T-helper 22 cell (primary cell): Measurements from ENCODE around the gene RPL5.

Experiments
- DNase-seq: peaks from one replicate; pipeline ENCODE4 v3.0.0-alpha.2; 2020; ENCODE audit warnings: low read depth

Gene RPL5

DNA sequence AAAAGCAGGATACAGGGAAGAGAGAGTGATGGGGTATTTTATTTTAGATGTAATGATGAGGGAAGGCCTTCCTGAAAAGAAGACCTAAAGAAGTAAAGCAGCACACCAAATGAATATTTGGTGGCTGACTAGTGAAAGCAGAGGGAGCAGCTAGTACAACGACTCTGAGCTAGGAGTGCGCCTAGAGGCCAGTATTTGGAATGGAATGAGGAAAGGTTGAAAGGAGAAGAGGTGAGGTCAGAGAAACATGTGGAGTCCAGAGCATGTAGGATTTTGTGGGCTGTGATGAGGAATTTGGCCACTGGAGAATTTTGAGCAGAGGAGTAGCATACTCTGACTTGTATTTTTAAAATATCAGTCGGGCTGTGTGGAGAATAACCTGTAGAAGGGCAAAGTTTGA lies 11.8 kb upstream of the RPL5 start:
- no peak for DNase-seq

DNA sequence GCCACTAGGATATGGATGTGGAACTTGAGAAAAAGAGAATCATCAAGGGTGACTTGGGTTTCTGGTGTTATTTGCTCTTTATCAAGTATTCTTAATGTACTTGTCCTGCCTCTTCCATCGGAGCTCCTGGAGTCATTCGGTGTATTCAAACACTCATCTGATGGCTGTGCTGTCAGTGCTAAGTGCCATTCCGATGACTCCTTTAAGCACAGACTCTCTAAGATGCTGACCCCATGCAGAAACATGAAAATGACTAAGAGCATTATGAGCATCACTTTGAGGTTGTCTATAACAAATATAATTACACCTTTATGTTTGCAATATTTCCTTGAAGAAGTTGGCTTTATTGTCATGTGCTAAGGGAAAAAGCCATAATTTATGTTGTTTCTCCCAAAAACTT lies 11.3 kb upstream of the RPL5 start:
- no peak for DNase-seq

DNA sequence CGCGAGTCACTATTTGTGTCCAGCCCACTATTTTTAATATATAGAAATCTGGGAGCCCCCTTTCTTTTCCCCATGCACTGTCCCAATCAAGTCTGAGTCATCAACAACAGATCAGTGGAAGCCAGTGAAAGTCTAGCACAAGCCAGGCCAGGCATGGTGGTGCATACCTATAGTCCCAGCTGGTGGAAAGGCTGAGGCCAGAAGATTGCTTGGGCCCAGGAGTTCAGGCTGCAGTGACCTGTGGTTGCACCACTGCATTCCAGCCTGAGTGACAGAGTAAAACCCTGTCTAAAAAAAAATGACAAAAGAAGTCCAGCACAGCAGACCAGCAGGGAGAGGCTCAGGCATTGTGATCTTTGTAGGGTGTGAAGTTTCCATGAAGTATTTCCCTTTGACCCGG lies 9.0 kb upstream of the RPL5 start:
- DNase-seq: no peak

DNA sequence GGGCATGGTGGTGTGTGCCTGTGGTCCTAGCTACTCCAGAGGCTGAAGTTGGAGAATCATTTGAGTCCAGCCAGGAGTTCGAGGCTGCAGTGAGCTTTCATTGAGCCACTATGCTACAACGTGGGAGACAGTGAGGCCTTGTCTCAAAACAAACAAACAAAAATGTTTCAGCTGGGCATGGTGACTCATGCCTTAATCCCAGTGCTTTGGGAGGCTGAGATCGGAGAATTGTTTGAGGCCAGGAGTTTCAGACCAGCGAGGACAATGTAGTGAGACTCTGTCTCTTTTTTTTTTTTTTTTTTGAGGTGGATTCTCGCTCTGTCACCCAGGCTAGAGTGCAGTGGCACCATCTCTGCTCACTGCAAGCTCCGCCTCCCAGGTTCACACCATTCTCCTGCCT lies 5.0 kb upstream of the RPL5 start:
- no peak for DNase-seq

DNA sequence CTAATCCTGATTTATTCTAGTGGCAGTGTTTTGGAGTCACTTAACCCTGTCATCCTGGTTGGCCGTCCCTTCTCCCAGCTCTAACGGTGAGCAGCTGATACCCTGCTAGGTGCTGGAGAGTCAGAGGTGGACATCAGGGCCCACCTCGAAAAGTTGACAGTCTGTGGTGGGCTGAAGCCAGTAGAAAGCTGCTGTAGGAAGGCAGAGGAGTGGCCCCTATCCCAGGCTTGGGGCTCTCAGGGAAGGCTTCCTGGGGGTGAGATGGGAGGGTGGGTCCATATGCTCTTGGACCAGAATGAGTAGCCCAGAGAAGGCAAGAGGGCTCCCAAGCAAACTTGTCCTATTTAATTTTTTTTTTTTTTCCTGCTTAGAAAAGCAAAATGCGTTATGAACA lies 475 bp upstream of the RPL5 start:
- no peak for DNase-seq

DNA sequence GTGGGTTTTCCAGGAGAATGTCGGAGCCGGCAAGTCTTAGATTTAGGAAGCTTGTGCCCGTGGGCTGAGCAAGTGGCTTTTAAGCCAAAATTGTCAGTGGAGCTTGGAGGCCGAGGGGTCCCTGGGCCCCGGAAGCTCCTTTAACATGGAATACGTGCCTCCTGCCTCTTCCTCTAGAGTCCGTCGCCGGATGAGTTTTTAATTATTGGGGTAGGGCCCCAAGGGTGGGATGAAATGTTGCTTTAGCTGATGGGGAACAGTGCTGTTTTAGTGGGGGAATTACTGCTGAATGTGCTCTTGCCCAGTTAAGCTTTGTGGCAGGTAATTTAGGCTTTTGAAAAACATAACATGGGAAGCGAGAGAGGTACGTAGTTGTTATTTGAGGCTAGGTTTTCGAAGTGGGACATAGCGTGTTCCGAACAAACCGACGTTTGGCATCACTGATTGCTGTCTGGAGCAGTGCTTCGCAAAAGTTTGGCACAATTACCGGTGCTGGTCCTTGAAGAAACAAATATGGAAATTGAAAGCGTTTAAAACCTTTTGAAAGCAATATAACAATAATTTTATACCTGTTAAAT lies 786 bp downstream of the RPL5 start:
- no peak for DNase-seq

DNA sequence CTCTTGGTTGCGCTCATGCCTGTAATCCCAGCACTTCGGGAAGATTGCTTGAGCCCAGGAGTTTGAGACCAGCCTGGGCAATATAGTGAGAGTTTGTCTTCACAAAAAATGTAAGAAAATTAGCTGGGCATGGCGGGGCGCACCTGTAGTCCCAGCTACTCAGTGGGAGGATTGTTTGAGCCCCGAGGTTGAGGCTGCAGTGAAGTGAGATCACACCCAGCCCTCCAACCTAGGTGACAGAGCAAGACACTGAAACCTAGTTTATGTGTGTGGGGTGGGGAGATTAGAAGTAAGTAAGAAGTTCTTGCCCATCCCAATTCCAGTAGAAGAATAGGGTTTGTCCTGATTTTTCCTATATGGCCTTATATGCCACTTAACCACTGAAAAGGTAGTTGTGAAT lies 2.0 kb downstream of the RPL5 start:
- no peak for DNase-seq

DNA sequence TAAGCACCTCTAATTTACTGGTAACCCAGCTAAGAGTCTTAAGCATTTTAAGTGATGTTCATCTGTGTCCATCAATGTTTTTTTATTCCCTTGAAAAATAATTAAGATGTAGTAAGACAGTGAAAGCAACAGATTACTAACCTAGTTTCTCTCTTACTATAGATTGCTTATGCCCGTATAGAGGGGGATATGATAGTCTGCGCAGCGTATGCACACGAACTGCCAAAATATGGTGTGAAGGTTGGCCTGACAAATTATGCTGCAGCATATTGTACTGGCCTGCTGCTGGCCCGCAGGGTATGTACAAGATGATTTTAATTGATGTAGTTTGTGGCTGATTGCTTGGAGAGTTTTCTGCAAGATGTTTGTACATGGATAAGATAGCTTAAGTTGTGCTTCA lies 2.8 kb downstream of the RPL5 start:
- DNase-seq: no peak

DNA sequence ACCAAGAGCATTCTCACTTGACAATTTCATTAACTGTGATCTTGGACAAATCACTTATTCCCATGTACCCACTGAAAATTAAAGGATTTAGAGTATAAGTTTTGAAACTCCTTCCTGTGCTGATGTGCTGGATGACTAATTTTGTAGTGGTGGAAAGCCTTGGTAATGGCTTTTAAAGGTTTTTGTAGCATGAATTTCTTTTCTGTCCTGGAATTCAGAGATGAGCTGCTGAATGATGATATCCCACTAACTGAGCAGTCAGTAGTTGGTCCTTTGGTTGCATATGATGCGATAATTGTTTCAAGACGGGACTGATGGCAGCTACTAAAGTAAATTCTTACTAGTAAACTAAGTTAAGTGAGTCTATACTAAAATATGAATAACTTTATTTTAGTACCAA lies 5.2 kb downstream of the RPL5 start:
- no peak for DNase-seq

DNA sequence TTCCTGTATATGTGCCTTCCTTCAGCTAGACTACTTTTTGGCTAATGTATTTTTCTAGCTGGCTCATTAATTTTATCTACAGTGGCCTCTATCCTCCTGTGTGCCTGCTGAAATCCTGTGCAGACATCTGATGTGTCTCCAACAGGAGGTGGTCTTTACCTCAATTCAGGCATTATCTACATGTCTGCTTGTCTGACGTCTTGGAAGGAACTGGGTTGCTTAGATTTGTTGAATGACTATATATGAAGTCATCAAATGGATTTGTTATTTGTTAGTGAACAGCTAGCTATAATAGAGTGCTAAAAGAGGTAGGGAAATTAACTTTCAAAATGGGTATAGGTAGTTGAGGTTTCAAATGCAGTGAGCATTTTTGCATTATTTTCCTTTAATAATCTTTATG lies 6.7 kb downstream of the RPL5 start:
- DNase-seq: no peak

DNA sequence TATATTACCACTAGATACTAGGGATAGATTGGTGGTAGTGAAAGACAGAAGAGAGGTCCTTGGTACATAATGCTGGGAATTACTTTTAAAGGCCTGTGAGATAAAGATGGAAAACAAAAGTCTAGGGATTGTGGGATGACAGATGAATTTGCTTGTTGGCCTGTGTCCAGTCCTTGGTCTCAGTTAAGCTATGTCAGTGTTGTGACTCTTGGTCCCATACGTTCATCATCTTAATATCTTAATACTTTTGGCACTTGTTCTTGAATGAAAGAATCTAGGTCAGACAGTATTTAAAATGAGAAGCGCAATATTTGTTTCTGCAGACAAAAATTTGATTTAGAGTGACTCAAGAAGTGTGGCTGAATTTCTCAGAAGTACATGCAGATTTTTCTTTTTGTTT lies 7.6 kb downstream of the RPL5 start:
- DNase-seq: no peak

DNA sequence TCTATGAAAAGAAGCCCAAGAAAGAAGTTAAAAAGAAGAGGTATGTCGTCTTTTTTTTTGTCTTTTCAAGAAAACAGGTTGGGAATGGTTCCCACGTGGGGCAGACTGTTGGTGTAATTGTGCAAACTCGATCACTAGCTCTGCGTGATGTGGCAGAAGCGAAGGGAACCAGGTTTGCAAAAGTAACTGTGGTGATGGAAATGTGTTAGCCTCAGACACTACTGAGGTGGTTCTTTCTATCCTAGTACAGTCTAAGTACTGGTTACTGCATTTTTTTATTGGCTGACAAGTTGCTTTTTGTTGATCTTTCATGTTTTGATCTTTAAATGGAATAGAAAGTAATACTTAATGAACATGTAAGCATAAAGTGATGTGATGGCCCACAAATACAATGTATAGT lies 8.8 kb downstream of the RPL5 start:
- no peak for DNase-seq

DNA sequence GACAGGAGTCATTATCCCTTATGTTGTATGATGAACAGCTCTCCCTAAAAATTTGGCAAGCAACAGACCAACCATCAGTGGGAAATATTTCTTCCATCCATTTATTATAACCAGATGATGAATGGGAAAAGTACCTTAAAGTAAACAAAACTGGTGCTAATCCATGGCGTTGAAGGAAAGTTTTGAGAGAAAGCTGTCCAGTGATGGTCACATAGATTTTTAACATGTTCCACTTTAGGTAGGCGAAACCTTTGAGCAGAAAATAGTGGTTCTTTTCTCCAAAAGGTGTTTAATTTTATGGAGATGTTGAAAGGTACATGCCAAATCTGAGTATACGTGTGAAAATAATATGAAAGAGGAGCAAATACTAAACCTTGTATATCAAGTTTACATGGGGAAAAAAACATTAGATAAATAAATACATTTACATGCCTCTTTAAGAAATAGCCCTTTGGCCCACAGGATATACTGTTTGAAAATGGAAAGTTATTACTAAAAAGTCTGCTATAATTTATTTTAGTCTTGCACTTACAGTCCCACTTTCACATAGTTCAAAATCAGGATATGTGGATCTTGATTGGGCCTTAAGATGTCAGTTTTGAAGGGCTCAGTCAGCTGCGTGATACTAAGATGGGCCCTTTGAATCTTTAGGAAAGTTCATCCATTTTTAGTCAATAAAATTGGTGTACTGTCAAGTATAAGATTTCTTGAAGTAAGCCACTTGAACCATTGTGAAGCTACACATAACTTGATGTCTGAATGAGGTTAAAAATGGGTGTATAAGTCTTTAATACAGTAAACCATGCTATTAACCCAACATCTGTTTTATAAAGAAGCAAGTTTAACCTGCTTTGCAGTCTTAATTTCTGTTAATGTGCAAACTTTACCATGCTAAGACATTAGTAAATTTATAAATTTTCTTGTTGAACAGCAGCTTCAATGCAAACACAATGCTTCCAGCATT lies 10.5 kb downstream of the RPL5 start:
- no peak for DNase-seq

DNA sequence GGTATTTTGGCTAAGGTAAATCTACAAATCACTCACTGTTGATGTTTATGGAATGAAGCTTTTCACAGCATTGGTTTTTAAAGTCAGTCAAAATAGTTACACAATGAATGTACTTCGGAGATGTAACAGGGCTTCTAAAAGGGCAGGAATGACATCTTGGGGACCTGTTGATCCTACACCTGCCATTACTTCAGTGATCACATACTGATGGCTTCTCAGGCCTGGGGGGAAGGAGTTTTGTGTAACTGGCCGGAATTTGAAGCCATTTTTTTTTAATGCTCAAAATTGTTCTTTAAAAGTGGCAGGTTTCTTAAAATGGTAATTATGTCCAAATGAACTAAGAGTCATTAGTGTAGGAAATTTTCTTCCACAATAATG lies 11.2 kb downstream of the RPL5 start:
- DNase-seq: no peak

DNA sequence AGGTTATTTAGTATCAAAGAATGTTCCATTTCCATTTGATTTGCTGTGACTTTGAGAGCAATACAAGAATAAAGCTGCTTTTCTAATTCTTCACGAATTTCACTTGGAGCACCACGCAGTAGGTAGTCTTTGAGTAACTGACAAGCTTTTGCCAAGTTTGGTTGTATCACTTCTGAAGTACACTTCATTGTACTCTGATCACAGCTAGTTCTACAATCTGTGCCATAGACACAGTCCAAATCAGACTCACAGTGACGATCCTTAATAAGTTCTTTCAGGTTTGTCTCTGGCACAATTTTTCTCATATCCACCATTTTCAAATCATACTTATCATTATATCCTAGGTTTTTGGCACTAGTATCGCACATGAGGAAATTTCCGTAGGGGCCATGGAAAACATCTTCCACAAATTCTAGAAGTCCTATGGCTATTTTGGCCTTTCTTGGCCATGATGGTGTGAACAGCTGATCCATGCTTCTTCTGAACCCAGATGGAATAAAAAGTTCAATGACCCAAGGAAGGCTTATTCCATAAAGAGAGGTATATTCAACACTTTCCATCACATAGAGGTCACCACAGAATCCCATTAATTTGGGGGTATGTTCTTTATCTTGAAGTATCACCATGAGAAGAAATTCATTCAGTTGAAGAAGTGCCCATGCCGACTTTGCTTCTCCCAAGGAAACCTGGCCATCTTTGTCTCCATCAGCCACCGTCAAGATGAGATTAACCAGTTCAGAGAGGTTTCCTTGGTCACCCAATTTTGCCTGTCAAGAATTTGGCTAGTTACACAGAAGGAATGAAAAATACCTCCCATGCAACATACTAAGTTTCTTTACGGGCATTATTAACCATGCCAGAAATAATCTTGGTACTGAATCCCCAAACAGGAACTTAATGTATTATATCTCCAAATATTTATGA lies 11.9 kb downstream of the RPL5 start:
- DNase-seq: no peak

DNA sequence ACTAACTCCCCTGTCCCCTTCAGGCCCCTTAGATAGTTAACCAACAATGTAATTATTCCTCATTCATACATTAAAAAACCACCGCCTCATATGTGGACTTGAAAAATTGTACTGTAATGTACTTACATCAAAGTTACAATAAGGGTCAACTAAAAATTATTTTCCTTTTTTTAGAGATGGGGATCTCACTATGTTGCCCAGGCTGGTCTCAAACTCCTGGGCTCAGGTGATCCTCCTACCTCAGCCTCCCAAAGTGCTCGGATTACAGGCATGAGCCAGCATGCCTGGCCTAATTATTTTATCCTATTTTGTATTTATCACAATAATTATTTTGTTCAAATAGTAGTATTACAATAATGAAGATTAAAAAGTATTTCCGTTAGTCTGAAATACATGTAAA lies 12.6 kb downstream of the RPL5 start:
- no peak for DNase-seq

DNA sequence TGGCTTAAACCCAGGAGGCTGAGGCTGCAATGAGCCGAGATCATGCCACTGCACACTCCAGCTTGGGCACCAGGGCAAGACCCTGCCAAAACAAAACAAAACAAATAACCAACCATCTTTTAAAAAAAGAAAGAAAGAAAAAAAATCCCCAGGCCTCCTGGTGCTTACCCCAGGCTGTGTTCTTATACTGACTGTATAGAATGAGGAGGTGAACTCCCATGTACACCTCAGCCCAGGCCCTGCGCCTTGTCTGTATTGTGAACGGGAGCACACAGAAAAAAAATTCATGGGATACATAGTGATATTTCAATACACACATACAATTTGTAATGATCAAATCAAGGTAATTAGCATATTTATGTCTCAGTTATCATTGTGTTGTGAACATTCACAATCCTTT lies 14.1 kb downstream of the RPL5 start:
- no peak for DNase-seq

DNA sequence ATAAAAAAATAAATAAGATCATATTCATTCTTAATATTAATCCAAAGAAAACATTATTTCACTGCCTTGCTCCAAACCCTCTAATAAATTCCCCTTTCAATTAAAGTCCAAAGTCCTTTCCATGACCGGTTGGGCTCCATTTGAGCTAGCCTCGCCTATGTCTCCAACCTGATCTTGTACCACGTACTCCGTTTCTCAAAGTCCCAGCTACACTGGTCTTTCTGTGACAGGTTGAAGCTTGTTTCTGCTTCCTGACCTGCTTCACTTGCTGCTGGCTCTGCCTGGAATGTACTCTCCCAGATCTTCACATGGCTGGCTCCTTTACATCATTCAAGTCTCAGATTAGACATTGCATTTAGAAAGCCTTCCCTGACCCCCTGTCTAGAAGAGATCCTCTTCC lies 16.4 kb downstream of the RPL5 start:
- no peak for DNase-seq

DNA sequence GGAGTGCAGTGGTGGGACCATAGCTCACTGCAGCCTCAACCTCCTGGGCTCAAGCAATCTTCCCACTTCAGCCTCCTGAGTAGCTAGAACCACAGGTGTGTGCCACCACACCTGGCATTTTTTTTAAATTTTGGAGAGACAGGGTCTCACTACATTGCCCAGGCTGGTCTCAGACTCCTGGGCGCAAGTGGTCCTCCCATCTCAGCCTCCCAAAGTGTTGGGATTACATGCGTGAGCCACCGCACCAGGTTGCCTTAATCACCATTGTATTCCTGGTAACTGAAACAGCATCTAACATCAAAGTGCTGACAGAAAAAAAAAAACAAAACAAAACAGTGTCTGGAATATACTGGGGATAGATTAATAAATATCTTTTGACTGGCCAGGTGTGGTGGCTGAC lies 18.2 kb downstream of the RPL5 start:
- DNase-seq: no peak

DNA sequence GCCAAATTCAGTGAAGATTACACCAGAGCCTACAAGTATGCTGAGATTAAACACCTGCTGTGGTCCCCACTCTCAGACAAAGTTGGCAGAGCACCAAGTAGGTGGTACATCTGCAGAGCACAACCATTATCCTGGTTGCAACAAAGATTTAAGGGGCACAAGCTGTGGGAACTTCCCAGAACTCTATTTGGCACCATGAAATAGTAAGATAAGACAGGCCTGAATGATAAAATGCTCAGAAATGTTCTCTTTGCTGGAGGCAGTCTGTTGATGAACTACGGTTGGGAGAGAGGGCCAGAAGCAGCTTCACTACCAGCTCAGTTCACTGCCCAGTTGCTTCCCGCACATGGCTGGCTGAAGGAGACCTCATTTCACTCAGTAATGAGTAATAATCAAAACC lies 19.9 kb downstream of the RPL5 start:
- DNase-seq: no peak

DNA sequence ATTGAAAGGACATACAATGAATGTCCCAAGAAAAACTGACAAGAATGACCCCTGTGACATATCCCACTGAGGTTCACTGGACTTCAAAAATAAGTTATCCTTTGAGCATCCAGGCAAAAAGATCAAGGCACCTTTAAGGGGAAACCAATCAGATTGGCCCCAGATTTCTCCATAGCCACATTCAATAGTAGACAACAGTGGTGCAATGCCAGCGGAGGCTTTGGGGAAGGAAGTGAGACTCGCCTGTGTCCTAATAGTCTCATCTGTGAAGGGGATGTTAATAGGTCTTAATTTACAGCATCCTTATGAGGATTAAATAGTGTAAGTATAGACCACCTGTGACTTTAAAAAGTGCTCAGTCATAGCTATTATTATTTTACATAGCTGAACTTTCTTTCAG lies 21.5 kb downstream of the RPL5 start:
- DNase-seq: no peak

DNA sequence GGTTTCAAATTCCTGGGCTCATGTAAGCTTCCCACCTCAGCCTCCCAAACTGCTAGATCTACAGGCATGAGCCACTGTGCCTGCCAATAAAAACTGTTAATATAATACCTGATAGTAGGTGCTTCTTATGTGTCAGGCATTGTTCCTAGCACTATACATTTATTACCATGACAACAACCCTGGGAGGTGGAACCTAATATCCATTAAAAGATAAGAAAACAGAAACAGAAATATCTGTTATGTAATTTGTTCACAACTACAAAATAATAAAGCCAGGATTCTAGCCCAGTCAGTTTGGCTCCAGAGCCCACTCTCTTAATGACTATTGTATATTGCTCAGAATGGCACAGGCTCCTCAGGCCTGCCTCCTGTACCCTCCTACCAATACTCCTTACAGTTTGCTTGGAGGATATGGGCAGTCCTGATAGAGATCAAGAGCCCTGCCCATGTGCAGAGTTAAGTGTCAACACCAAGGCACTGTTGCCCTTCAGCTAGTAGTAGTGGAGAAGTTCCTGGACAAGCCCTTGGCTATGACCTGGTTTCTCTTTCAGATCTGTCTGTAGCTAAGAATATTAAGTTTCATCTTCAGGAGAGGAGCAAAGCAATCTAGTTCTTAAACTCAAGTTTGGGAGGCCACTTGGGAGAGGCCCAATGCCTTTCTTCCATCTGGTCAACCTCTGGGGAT lies 22.4 kb downstream of the RPL5 start:
- DNase-seq: no peak
